Thoracic aorta (tissue), 2 donors: Measurements from ENCODE around the gene ADGRL4. TPM values are rescaled to one million over a fixed set of nuclear protein-coding genes. Genes with fewer than 3 reads are reported as not detected.

Experiments
- ATAC-seq: fragments of 150-250 bp; one replicate; pipeline ENCODE4 v1.8.0; 2017; ENCODE audit warnings: low read depth; ENCODE audit not compliant: insufficient number of reproducible peaks, low FRiP score
- DNase-seq: peaks from one replicate; pipeline ENCODE4 v3.0.0-alpha.2; 2020; ENCODE audit warnings: low spot score
- H3K27ac ChIP-seq, 2 donors: fragments of 200-600 bp; sonication (generic); 1 replicate in 1 of 2; 2 replicates in 1 of 2; pipeline ENCODE4 v1.5.1; 2016; ENCODE audit warnings: mild to moderate bottlenecking in 2 of 2, moderate library complexity in 2 of 2
- H3K27me3 ChIP-seq: fragments of 200-600 bp; sonication (generic); replicated peaks from 2 replicates; pipeline ENCODE4 v1.6.0; 2016; ENCODE audit warnings: mild to moderate bottlenecking; ENCODE audit not compliant: insufficient read depth
- H3K36me3 ChIP-seq: fragments of 200-600 bp; sonication (generic); one replicate; pipeline ENCODE4 v1.5.1; 2016
- H3K4me1 ChIP-seq, 2 donors: fragments of 200-600 bp; sonication (generic); 1 replicate in 1 of 2; 2 replicates in 1 of 2; pipeline versions ENCODE4 v1.5.1 to v1.6.0; 2016; ENCODE audit warnings: low read depth in 2 of 2, mild to moderate bottlenecking in 1 of 2; ENCODE audit not compliant: control insufficient read depth in 1 of 2
- H3K4me3 ChIP-seq: fragments of 200-600 bp; sonication (generic); 2 replicates; pipeline ENCODE4 v1.5.1; 2016; ENCODE audit warnings: mild to moderate bottlenecking
- H3K9me3 ChIP-seq: fragments of 200-600 bp; sonication (generic); 2 replicates; pipeline ENCODE4 v1.5.1; 2016
- CTCF ChIP-seq: fragments of 200-600 bp; sonication (generic); IDR thresholded peaks from one replicate; pipeline ENCODE4 v1.5.1; 2019; ENCODE audit warnings: antibody characterized with exemption
- total RNA-seq, 2 donors: library from RNA; depleted of rRNA; stranded (reverse); fragments of >200 nt; gene quantifications; one replicate each; pipeline versions ENCODE4 v1.1.0 to v1.2.3, GENCODE V29; 2016

ADGRL4 gene
- total RNA-seq, 2 donors from 2014 or later: 15.8 to 26.2 TPM

GRCh38 chr1:78911956-78912880, 94.3 kb downstream of the ADGRL4 start:
- no peaks in the 10 kb centered on the region for H3K9me3 ChIP-seq
- H3K36me3 ChIP-seq: no peaks in the 10 kb centered on the region
- H3K27me3 ChIP-seq: no peaks in the 10 kb centered on the region
- H3K4me3 ChIP-seq: no peak overlapping the region
- TF ChIP-seq CTCF: no peak
- DNase-seq: no peak
- no peaks in the 10 kb centered on the region for H3K4me1 ChIP-seq
- no peak overlapping the region for H3K27ac ChIP-seq
- ATAC-seq: no peak

GRCh38 chr1:78902641-78903040, 103.9 kb downstream of the ADGRL4 start:
- Histone ChIP-seq H3K36me3 (no peaks in the 10 kb centered on the region), H3K27ac (no peak overlapping the region), H3K9me3 (no peaks in the 10 kb centered on the region), H3K4me3 (no peak overlapping the region), H3K27me3 (no peaks in the 10 kb centered on the region), H3K4me1 (no peaks in the 10 kb centered on the region)
- ATAC-seq (no peak), DNase-seq (no peak)
- TF ChIP-seq CTCF: no peak

GRCh38 chr1:78894811-78895210, 111.7 kb downstream of the ADGRL4 start:
- Histone ChIP-seq H3K9me3 (no peaks in the 10 kb centered on the region), H3K4me3 (no peak overlapping the region), H3K27me3 (no peaks in the 10 kb centered on the region), H3K27ac (no peak overlapping the region), H3K4me1 (no peaks in the 10 kb centered on the region), H3K36me3 (no peaks in the 10 kb centered on the region)
- no peak for TF ChIP-seq CTCF
- ATAC-seq: no peak
- DNase-seq: no peak

- Histone ChIP-seq H3K27ac (no peak overlapping the region), H3K27me3 (no peaks in the 10 kb centered on the region), H3K36me3 (no peaks in the 10 kb centered on the region), H3K9me3 (no peaks in the 10 kb centered on the region), H3K4me1 (no peaks in the 10 kb centered on the region), H3K4me3 (no peak overlapping the region)
- no peak for TF ChIP-seq CTCF
- no peak for DNase-seq
- ATAC-seq: no peak
Observed at GRCh38 chr1:78892260-78892840, 114.2 kb downstream of the ADGRL4 start.

GRCh38 chr1:78887458-78887857, 119.1 kb downstream of the ADGRL4 start:
- ATAC-seq (no peak), DNase-seq (no peak)
- Histone ChIP-seq H3K36me3 (no peaks in the 10 kb centered on the region), H3K27ac (no peak overlapping the region), H3K4me3 (no peak overlapping the region), H3K4me1 (peaks cover 0 to 11% of the 10 kb centered on the region in 2 donors), H3K27me3 (no peaks in the 10 kb centered on the region), H3K9me3 (no peaks in the 10 kb centered on the region)
- no peak for TF ChIP-seq CTCF
